Right renal pelvis (tissue), 4 donors: Measurements from ENCODE around the gene TNFSF4. TPM values are rescaled to one million over a fixed set of nuclear protein-coding genes. Genes with fewer than 3 reads are reported as not detected.

Experiments used
- DNase-seq, 4 donors: peaks; one replicate each; pipeline ENCODE4 v3.0.0-alpha.2; 2013; ENCODE audit warnings: low read depth in 4 of 4, low spot score in 3 of 4, missing footprints in 1 of 4
- polyA plus RNA-seq, 4 donors: library from polyadenylated mRNA; unstranded; fragments of 120-200 nt; gene quantifications; one replicate each; pipeline ENCODE4 v1.2.1, GENCODE V29; 2013; ENCODE audit not compliant: insufficient read length in 4 of 4

The TNFSF4 gene
- polyA plus RNA-seq, 4 donors: 1.4 to 2.4 (median 1.9) TPM

GRCh38 chr1:173212952-173213491, 5.9 kb upstream of the TNFSF4 start:
- DNase-seq: no peak

GRCh38 chr1:173210716-173211231, 3.6 kb upstream of the TNFSF4 start:
- no peak for DNase-seq

GRCh38 chr1:173210283-173210682, 3.2 kb upstream of the TNFSF4 start:
- DNase-seq: no peak

- no peak for DNase-seq
These were observed 1.7 kb upstream of the TNFSF4 start for GRCh38 chr1:173208868-173209267.

GRCh38 chr1:173208146-173208545, 1.0 kb upstream of the TNFSF4 start:
- DNase-seq: no peak

- DNase-seq: no peak
These were observed 1.7 kb downstream of the TNFSF4 start for GRCh38 chr1:173205146-173206051.

GRCh38 chr1:173204693-173205092, 2.4 kb downstream of the TNFSF4 start:
- no peak for DNase-seq

GRCh38 chr1:173202424-173203145, 4.5 kb downstream of the TNFSF4 start:
- peak; percentile 28 to 40 (median 36) for DNase-seq

GRCh38 chr1:173201969-173202368, 5.2 kb downstream of the TNFSF4 start:
- no peak for DNase-seq

- no peak for DNase-seq
These were observed 11.5 kb downstream of the TNFSF4 start for GRCh38 chr1:173195596-173196088.

GRCh38 chr1:173193639-173194038, 13.5 kb downstream of the TNFSF4 start:
- DNase-seq: no peak

GRCh38 chr1:173191011-173191705, 16.0 kb downstream of the TNFSF4 start:
- DNase-seq: no peak

- peak; percentile 26 to 51 (median 38) for DNase-seq
These were observed 16.8 kb downstream of the TNFSF4 start for GRCh38 chr1:173190101-173190936.

- no peak for DNase-seq
These were observed 19.4 kb downstream of the TNFSF4 start for GRCh38 chr1:173187671-173188237.

- DNase-seq: no peak
These were observed 25.3 kb downstream of the TNFSF4 start for GRCh38 chr1:173181791-173182190.

- DNase-seq: no peak
These were observed 30.9 kb downstream of the TNFSF4 start for GRCh38 chr1:173176246-173176645.

GRCh38 chr1:173175514-173176145, 31.5 kb downstream of the TNFSF4 start:
- DNase-seq: no peak

- DNase-seq: no peak
These were observed 33.7 kb downstream of the TNFSF4 start for GRCh38 chr1:173173388-173173787.

GRCh38 chr1:173171152-173171551, 36.0 kb downstream of the TNFSF4 start:
- DNase-seq: no peak
